Gastrocnemius medialis (tissue), 4 donors: Measurements from ENCODE around the gene SNAP47.

Experiments
- POLR2A ChIP-seq, 2 donors: fragments of 450-650 bp; IDR thresholded peaks; one replicate each; pipeline ENCODE4 v1.6.1; 2017; ENCODE audit warnings: antibody characterized with exemption in 2 of 2, mild to moderate bottlenecking in 2 of 2, moderate library complexity in 2 of 2
- TF ChIP-seq, protein P1 (sequence below), 5 experiments: fragments of 450-650 bp in 3 of 5; fragments of 200-600 bp in 2 of 5; sonication (generic) in 2 of 5; IDR thresholded peaks in 4 of 5; conservative IDR thresholded peaks in 1 of 5; 1 replicate in 4 of 5; 2 replicates in 1 of 5; pipeline ENCODE4 v1.5.1; 2016 to 2019; ENCODE audit warnings: antibody characterized with exemption in 5 of 5, mild to moderate bottlenecking in 3 of 5, moderate library complexity in 3 of 5

DNA sequence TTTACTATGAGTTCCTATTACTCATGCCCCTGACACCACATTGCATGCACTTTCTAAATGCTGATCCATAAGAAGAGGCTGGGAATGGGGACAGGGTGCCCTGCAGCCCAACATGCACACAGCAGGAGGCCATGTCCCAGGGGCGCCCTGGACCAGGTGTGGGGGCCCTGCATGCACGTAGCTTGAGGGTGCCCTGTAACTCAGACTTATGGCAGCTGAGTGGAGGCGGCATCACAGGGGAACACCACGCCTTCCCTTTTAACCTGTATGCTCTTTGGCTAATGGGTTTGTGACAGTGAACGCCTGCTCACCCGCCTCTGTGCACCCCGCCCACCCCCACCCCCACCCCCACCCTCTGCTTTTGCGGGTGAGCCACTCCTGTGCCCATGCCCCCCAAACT lies 36.1 kb downstream of the SNAP47 start:
- TF ChIP-seq, protein P1, sequence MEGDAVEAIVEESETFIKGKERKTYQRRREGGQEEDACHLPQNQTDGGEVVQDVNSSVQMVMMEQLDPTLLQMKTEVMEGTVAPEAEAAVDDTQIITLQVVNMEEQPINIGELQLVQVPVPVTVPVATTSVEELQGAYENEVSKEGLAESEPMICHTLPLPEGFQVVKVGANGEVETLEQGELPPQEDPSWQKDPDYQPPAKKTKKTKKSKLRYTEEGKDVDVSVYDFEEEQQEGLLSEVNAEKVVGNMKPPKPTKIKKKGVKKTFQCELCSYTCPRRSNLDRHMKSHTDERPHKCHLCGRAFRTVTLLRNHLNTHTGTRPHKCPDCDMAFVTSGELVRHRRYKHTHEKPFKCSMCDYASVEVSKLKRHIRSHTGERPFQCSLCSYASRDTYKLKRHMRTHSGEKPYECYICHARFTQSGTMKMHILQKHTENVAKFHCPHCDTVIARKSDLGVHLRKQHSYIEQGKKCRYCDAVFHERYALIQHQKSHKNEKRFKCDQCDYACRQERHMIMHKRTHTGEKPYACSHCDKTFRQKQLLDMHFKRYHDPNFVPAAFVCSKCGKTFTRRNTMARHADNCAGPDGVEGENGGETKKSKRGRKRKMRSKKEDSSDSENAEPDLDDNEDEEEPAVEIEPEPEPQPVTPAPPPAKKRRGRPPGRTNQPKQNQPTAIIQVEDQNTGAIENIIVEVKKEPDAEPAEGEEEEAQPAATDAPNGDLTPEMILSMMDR (IDR thresholded peaks at IDR 0.05 in 4 of 5, conservative IDR thresholded peaks at IDR 0.05 in 1 of 5), result no peak
- TF ChIP-seq POLR2A (IDR thresholded peaks at IDR 0.05), result no peak
